Choroid plexus epithelial cell (primary cell): ENCODE data around the gene PARN.
"Not testable (repeated sequence)": the region's sequence is repeated elsewhere in the genome, so short reads cannot be mapped to it uniquely, and the experiment has no call there.

Experiments used
- DNase-seq: peaks from one replicate; pipeline ENCODE4 v3.0.0-alpha.2; 2010; ENCODE audit warnings: low read depth
- H3K4me3 ChIP-seq: 2 replicates; pipeline ENCODE4 v1.5.1; 2011; ENCODE audit warnings: low read depth, mild to moderate bottlenecking, control low read depth, low read length, moderate library complexity
- TF ChIP-seq, protein P1 (sequence below): conservative IDR thresholded peaks from 2 replicates; pipeline ENCODE4 v1.5.1; 2011; ENCODE audit warnings: low read depth, mild to moderate bottlenecking, control low read depth, inconsistent platforms, low read length, moderate library complexity

PARN gene

GRCh38 chr16:14545346-14545884 lies 84.6 kb downstream of the PARN start:
- no peak overlapping the region for H3K4me3 ChIP-seq
- DNase-seq = peak; percentile 62
- TF ChIP-seq, protein P1, sequence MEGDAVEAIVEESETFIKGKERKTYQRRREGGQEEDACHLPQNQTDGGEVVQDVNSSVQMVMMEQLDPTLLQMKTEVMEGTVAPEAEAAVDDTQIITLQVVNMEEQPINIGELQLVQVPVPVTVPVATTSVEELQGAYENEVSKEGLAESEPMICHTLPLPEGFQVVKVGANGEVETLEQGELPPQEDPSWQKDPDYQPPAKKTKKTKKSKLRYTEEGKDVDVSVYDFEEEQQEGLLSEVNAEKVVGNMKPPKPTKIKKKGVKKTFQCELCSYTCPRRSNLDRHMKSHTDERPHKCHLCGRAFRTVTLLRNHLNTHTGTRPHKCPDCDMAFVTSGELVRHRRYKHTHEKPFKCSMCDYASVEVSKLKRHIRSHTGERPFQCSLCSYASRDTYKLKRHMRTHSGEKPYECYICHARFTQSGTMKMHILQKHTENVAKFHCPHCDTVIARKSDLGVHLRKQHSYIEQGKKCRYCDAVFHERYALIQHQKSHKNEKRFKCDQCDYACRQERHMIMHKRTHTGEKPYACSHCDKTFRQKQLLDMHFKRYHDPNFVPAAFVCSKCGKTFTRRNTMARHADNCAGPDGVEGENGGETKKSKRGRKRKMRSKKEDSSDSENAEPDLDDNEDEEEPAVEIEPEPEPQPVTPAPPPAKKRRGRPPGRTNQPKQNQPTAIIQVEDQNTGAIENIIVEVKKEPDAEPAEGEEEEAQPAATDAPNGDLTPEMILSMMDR = no peak

- H3K4me3 ChIP-seq = not testable (repeated sequence)
Measured at GRCh38 chr16:14544846-14545245, 85.2 kb downstream of the PARN start.

DNA sequence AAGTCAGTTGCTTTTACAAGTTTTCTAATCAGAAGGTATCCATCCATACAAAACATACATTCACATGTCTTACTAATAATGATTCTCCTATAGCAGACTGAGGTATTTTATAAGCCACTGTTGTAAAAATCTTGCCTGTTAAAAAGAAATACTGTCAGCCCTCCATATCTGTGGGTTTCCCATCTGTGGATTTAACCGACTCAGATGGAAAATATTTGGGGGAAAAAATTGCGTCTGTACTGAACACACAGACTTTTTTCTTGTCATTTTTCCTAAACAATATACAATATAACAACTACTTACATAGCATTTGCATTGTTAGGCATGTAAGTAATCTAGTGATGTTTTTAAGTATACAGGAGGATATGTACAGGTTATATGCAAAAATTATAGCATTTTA lies 90.4 kb downstream of the PARN start:
- TF ChIP-seq, protein P1 = no peak
- peak; percentile 14 for DNase-seq
- H3K4me3 ChIP-seq = no peak overlapping the region

More at GRCh38 chr16:14544846-14545245, 85.2 kb downstream of the PARN start:
- DNase-seq = not testable (repeated sequence)

GRCh38 chr16:14539156-14539555 lies 90.9 kb downstream of the PARN start:
- TF ChIP-seq, protein P1 = no peak
- DNase-seq = no peak
- no peak overlapping the region for H3K4me3 ChIP-seq

DNA sequence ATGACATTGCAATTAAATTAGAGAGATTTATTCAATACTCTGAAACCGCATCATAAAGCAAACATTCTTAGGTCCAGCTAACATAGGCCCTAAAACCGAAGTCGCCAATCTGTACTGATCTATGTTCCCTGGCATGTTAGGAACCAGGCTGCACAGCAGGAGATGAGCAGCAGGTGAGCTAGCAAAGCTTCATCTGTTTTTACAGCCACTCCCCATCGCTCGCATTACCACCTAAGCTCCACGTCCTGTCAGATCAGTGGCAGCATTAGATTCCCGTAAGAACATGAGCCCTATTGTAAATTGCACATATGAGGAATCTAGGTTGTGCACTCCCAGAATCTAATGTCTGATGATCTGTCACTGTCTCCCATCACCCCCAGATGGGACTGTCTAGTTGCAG lies 91.5 kb downstream of the PARN start:
- TF ChIP-seq, protein P1 = no peak
- no peak overlapping the region for H3K4me3 ChIP-seq
- DNase-seq = no peak

DNA sequence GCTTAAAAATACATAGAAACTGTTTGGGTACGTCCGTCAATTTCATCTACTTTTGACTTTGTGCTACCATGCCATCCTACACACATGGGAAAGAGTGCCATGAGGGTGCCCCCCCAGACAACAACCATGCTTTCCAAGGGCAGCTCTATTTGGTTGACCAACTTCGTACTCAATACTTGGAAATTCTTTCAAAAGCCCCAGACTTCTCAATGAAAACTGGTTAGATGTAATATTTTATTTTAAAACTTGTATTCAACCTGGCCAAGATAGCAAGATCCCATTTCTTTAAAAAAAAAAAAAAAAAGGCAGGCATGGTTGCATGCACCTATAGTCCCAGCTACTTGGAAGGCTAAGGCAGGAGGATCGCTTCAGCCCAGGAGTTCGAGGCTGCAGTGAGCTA lies 98.4 kb downstream of the PARN start:
- H3K4me3 ChIP-seq = no peak overlapping the region
- TF ChIP-seq, protein P1 = no peak
- DNase-seq = no peak

- no peak overlapping the region for H3K4me3 ChIP-seq
- TF ChIP-seq, protein P1 = no peak
- DNase-seq = no peak
Measured at GRCh38 chr16:14531101-14531500, 99.0 kb downstream of the PARN start.
